ENCODE results near the gene GRM5. TPM values are rescaled to one million over a fixed set of nuclear protein-coding genes. Genes with fewer than 3 reads are reported as not detected.

Gene GRM5
- total RNA-seq, 2 donors from 2014 or later, result 0.33 TPM; not detected in 1

DNA sequence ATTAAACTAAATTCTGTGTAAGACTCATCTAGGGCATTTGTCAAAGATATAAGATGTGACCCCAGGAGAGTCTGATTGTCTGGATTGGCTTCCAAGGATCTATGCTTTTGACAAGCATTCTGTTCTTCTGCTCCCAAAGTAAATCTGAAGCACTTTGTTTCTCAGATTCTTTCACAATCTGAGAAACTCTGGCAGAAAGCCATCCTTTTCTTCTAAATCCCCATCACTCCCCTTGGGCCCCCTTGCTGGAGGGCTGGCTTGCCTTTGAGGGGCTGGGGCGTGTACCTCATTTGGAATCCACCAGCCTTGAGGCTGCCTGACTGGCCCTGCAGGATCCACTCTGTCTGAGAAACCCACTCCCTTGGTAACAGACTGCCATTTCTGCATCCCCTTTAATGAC, 554.8 kb downstream of the GRM5 start:
- Histone ChIP-seq H3K9me3 (no peaks in the 10 kb centered on the region), H3K27me3 (peaks cover 0 to 10% of the 10 kb centered on the region in 2 donors), H3K4me3 (no peak overlapping the region), H3K36me3 (replicated peaks in 1 of 2; ENCODE audit: insufficient read depth in 1 of 2, low read depth in 2 of 2) (no peaks in the 10 kb centered on the region), H3K4me1 (peaks cover 12% of the 10 kb centered on the region), H3K27ac (no peak overlapping the region)
- no peak for ATAC-seq
- 50 to 60% methylated on average over 1 of the region's 1 CpG for WGBS, 2 donors
- TF ChIP-seq, protein P1, sequence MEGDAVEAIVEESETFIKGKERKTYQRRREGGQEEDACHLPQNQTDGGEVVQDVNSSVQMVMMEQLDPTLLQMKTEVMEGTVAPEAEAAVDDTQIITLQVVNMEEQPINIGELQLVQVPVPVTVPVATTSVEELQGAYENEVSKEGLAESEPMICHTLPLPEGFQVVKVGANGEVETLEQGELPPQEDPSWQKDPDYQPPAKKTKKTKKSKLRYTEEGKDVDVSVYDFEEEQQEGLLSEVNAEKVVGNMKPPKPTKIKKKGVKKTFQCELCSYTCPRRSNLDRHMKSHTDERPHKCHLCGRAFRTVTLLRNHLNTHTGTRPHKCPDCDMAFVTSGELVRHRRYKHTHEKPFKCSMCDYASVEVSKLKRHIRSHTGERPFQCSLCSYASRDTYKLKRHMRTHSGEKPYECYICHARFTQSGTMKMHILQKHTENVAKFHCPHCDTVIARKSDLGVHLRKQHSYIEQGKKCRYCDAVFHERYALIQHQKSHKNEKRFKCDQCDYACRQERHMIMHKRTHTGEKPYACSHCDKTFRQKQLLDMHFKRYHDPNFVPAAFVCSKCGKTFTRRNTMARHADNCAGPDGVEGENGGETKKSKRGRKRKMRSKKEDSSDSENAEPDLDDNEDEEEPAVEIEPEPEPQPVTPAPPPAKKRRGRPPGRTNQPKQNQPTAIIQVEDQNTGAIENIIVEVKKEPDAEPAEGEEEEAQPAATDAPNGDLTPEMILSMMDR (IDR thresholded peaks at IDR 0.05), result no peak
- TF ChIP-seq POLR2A (IDR thresholded peaks at IDR 0.05), result no peak
- intact Hi-C loops (cut with DNase I), result no loop called here
- DNase-seq, result no peak

DNA sequence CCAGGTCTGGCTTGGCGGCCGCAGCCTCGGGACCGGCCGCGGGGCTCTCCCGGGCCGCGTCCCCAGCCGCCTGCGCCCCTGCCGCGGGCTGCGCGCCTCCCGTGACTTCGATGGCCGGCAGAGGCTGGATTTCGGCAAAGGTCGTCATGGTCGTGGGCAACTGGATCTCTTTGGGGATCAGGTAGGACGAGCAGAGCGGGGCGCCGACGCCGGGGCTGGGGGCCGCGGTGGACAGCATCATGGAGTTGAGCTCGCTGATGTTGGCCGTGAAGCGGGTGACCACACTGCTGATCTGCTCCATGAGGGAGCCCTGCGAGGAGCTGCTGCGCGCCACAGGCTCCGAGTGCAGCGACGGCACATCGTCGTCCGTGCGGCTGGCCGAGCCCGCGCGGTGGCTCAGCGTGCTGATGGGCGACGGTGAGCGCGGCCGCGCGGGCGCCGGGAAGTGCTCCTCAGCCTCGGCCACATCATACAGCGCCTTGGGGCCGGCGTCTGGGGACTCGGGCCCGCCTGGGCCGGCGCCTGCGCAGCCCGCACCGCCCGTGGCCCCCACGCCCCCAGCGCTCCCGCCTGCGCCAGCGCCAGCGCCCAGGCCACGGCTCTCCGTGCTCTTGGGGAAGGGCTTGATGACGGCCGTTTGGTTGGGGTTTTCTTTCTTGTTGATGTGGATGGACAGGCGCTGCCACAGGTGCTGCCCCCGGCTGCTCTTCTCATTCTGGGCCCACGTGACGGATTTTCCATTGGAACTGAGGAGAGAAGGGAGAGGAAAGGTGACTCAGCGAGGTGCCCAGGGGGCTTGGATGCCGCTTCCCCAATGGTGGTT, 556.8 kb downstream of the GRM5 start:
- TF ChIP-seq POLR2A (IDR thresholded peaks at IDR 0.05), result no peak
- TF ChIP-seq, protein P1 (IDR thresholded peaks at IDR 0.05), result no peak
- H3K9me3 ChIP-seq, result no peaks in the 10 kb centered on the region
- intact Hi-C loops (cut with DNase I), result no loop called here
- H3K4me1 ChIP-seq, result peaks cover 12% of the 10 kb centered on the region
- no peak overlapping the region for H3K27ac ChIP-seq
- DNase-seq, result peak in 3 of 4 donors; percentile 10 to 34 (median 21)
- H3K36me3 ChIP-seq (replicated peaks in 1 of 2; ENCODE audit: insufficient read depth in 1 of 2, low read depth in 2 of 2), result no peaks in the 10 kb centered on the region
- H3K27me3 ChIP-seq, result peaks cover 0 to 10% of the 10 kb centered on the region in 2 donors
- H3K4me3 ChIP-seq, result peak overlapping the region in 1 of 2 donors; percentile 8
- ATAC-seq, result peak; percentile 70
- 4 to 44% methylated on average over 4 to 61 of the region's 84 CpGs for WGBS, 2 donors

DNA sequence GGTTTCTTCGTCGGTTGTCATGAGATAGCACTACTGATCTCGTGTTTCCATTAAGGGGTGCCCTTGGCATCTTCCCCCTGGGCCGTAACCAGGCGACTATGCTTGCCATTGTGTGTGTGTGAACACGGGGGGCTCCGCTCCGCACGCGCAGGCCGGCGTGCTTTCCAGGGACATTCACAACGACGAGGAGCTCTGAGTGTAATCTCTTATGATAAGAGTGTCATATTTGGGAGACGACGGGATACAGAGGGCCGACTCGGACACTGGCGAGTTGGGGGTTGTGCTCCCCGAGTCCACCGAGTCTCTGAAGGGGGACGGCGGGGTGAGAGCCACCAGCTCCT, 557.4 kb downstream of the GRM5 start:
- Histone ChIP-seq H3K27me3 (peaks cover 0 to 10% of the 10 kb centered on the region in 2 donors), H3K9me3 (no peaks in the 10 kb centered on the region), H3K27ac (no peak overlapping the region), H3K4me3 (peak overlapping the region in 1 of 2 donors; percentile 8), H3K4me1 (peaks cover 12% of the 10 kb centered on the region), H3K36me3 (replicated peaks in 1 of 2; ENCODE audit: insufficient read depth in 1 of 2, low read depth in 2 of 2) (no peaks in the 10 kb centered on the region)
- intact Hi-C loops (cut with DNase I), result no loop called here
- 7 to 20% methylated on average over 20 to 23 of the region's 23 CpGs for WGBS, 2 donors
- DNase-seq (no peak), ATAC-seq (no peak)
- no peak for TF ChIP-seq POLR2A (IDR thresholded peaks at IDR 0.05)
- TF ChIP-seq, protein P1 (IDR thresholded peaks at IDR 0.05), result no peak

DNA sequence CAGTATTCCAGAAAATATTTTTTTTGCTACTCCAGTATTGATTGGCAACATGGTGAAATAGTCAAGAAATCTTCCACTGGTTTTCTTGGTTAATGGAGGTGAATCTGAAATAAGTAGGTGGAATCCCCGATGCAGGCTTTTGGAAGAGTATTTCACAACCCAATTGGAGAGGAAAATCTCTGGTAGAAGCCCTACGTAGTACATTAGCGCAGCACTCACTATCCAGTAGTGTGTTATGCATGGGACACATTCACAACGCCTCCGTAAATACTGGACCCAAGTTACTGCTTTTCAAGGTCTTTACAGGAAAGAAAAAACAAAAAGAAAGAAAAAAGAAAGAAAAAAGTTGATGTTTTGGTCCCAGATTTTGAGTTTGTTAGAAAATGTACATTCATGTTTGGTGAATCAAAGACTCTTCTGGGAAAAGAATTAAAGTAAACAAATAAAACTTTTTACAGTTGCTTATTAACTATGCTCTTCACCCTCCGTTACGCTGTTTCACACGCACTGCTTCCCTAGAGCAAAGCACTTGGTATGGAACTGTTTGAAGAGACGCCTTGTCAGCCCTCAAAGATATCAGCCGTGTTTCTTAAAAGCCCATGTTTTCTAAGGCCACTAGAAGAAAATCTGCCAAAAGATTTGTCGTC, 557.9 kb downstream of the GRM5 start:
- H3K4me3 ChIP-seq, result no peak overlapping the region
- ATAC-seq, result no peak
- intact Hi-C loops (cut with DNase I), result no loop called here

More for the DNA sequence above, 557.9 kb downstream of the GRM5 start:
- Histone ChIP-seq H3K4me1 (peaks cover 12% of the 10 kb centered on the region), H3K36me3 (replicated peaks in 1 of 2; ENCODE audit: insufficient read depth in 1 of 2, low read depth in 2 of 2) (no peaks in the 10 kb centered on the region), H3K27ac (no peak overlapping the region), H3K27me3 (peaks cover 0 to 10% of the 10 kb centered on the region in 2 donors), H3K9me3 (no peaks in the 10 kb centered on the region)
- DNase-seq, result no peak
- WGBS, 2 donors, result 31 to 41% methylated on average over 11 of the region's 11 CpGs
- TF ChIP-seq, protein P1 (IDR thresholded peaks at IDR 0.05), result no peak
- no peak for TF ChIP-seq POLR2A (IDR thresholded peaks at IDR 0.05)
